ENCODE data around the gene COL26A1. TPM values are rescaled to one million over a fixed set of nuclear protein-coding genes. Genes with fewer than 3 reads are reported as not detected.
A peak's percentile ranks its signal among the peaks of the same experiment; 100 is the strongest.

The COL26A1 gene
- total RNA-seq, 6 donors from 2014 or later: 0.20 to 1.0 (median 0.30) TPM; not detected in 2

DNA sequence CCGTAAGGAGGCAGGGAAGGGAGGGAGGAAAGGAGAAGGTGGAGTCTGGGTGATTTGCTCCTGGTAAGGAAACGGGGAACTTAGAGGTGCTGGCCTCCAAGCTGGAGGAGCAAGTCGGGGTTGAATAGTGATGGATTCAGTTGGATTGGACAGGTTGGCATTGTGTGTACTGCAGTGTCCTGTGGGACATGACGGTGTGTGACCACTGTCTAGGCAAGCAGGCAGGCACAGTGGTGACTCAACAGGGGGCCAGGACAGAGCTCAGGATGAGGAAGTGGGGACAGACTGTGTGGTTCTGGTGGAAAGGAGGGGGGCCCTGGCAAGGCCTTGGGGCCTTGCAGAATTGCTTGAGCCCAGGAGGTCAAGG lies 48.8 kb downstream of the COL26A1 start:
- Histone ChIP-seq H3K27ac (no peak overlapping the region), H3K9me3 (peaks cover 0 to 9% (median 7%) of the 10 kb centered on the region in 4 donors), H3K4me1 (peaks cover 0 to 6% (median 2%) of the 10 kb centered on the region in 4 donors), H3K4me3 (no peak overlapping the region), H3K36me3 (no peaks in the 10 kb centered on the region), H3K27me3 (no peaks in the 10 kb centered on the region)
- no peak for DNase-seq
- 22 to 35% methylated on average over 4 of the region's 4 CpGs for WGBS, 2 donors
- peak; percentile 21 to 42 for ATAC-seq (ENCODE audit: low FRiP score in 2 of 2)
- TF ChIP-seq POLR2A (IDR thresholded peaks at IDR 0.05): no peak
- TF ChIP-seq, protein P1, sequence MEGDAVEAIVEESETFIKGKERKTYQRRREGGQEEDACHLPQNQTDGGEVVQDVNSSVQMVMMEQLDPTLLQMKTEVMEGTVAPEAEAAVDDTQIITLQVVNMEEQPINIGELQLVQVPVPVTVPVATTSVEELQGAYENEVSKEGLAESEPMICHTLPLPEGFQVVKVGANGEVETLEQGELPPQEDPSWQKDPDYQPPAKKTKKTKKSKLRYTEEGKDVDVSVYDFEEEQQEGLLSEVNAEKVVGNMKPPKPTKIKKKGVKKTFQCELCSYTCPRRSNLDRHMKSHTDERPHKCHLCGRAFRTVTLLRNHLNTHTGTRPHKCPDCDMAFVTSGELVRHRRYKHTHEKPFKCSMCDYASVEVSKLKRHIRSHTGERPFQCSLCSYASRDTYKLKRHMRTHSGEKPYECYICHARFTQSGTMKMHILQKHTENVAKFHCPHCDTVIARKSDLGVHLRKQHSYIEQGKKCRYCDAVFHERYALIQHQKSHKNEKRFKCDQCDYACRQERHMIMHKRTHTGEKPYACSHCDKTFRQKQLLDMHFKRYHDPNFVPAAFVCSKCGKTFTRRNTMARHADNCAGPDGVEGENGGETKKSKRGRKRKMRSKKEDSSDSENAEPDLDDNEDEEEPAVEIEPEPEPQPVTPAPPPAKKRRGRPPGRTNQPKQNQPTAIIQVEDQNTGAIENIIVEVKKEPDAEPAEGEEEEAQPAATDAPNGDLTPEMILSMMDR (IDR thresholded peaks at IDR 0.05): no peak
- TF ChIP-seq EP300 (IDR thresholded peaks at IDR 0.05): no peak

GRCh38 chr7:101412976-101413375 lies 50.3 kb downstream of the COL26A1 start:
- H3K4me1 ChIP-seq: peaks cover 0 to 6% (median 2%) of the 10 kb centered on the region in 4 donors
- ATAC-seq (ENCODE audit: low FRiP score in 2 of 2) (no peak), DNase-seq (no peak)
- TF ChIP-seq, protein P1 (IDR thresholded peaks at IDR 0.05): no peak
- no peaks in the 10 kb centered on the region for H3K36me3 ChIP-seq
- H3K27me3 ChIP-seq: no peaks in the 10 kb centered on the region
- no peak overlapping the region for H3K4me3 ChIP-seq
- WGBS, 2 donors: 71 to 73% methylated on average over 12 of the region's 12 CpGs
- peaks cover 0 to 9% (median 7%) of the 10 kb centered on the region in 4 donors for H3K9me3 ChIP-seq
- no peak overlapping the region for H3K27ac ChIP-seq

DNA sequence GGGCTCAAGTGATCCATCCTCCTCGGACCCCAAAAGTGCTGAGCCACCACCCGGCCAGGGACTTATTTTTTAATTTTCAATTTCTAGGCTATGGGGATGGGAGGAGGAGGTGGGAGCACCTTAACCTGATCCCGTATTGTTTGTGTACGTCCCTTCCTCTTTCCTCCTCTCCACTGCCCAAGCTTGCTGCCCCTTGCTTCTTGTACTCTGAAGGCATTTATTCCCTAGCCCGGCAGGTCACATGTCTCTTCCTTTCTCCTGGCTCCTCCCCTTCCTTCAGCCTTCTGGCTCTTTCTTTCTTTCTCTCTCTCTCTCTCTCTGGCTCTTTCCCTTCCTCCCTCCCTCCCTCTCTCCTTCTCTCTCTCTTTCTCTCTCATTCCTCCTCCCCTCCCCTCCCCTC lies 56.0 kb downstream of the COL26A1 start:
- H3K9me3 ChIP-seq: no peaks in the 10 kb centered on the region
- H3K4me1 ChIP-seq: no peaks in the 10 kb centered on the region
- WGBS, 2 donors: 53 to 66% methylated on average over 5 of the region's 5 CpGs
- no peak for TF ChIP-seq EP300 (IDR thresholded peaks at IDR 0.05)
- TF ChIP-seq, protein P1 (IDR thresholded peaks at IDR 0.05): no peak
- no peak overlapping the region for H3K4me3 ChIP-seq
- no peaks in the 10 kb centered on the region for H3K27me3 ChIP-seq
- DNase-seq (no peak), ATAC-seq (ENCODE audit: low FRiP score in 2 of 2) (no peak)
- no peak overlapping the region for H3K27ac ChIP-seq
- no peaks in the 10 kb centered on the region for H3K36me3 ChIP-seq

DNA sequence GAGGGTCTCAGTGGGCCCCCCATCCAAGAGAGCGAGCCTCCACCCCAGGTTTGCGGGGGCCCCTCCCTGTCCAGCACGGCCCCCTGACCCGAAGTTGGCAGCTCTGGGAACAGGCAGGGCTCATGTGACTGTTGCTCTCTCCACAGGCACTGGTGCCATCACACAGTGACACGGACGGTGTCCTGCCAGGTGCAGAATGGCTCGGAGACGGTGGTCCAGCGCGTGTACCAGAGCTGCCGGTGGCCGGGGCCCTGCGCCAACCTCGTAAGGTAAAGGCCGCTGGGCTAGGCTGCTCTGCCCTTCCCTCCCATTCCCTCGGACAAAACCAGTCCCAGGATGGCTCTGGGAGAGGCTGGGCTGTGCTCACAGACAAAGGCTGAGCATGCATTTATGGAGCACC lies 57.2 kb downstream of the COL26A1 start:
- Histone ChIP-seq H3K27me3 (no peaks in the 10 kb centered on the region), H3K9me3 (no peaks in the 10 kb centered on the region), H3K4me3 (no peak overlapping the region), H3K4me1 (no peaks in the 10 kb centered on the region), H3K27ac (no peak overlapping the region), H3K36me3 (no peaks in the 10 kb centered on the region)
- ATAC-seq (ENCODE audit: low FRiP score in 2 of 2): no peak
- TF ChIP-seq POLR2AphosphoS5 (IDR thresholded peaks at IDR 0.05) (no peak), POLR2A (IDR thresholded peaks at IDR 0.05) (no peak), EP300 (IDR thresholded peaks at IDR 0.05) (no peak)
- TF ChIP-seq, protein P1 (IDR thresholded peaks at IDR 0.05): no peak
- 90% methylated on average over 16 of the region's 16 CpGs; no CpG with 5 or more reads in 1 of the 2 donors for WGBS, 2 donors
- DNase-seq: peak in 1 of 2 donors; percentile 71

DNA sequence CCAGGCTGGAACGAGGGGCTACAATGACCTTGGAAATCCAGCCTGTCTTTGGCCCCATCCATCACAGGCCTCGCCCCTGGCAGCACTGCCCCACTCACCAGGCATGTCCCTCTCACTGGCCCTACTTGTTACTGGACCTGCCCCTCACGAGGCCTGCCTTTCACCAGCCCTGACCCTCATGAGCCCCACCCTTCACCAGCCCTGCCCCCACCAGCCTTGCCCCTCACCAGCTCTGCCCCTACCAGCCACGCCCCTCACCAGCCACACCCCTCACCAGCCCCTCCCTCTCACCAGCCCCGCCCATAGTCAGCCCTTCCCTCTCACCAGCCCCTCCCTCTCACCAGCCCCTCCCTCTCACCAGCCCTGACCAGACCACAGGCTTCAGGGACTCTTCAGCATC lies 57.8 kb downstream of the COL26A1 start:
- no peak overlapping the region for H3K27ac ChIP-seq
- H3K4me3 ChIP-seq: no peak overlapping the region
- ATAC-seq (ENCODE audit: low FRiP score in 2 of 2): no peak
- no peaks in the 10 kb centered on the region for H3K9me3 ChIP-seq
- WGBS, 2 donors: 61 to 80% methylated on average over 5 of the region's 5 CpGs
- no peaks in the 10 kb centered on the region for H3K4me1 ChIP-seq
- no peaks in the 10 kb centered on the region for H3K36me3 ChIP-seq
- no peak for TF ChIP-seq POLR2AphosphoS5 (IDR thresholded peaks at IDR 0.05)
- TF ChIP-seq, protein P1 (IDR thresholded peaks at IDR 0.05): no peak
- TF ChIP-seq EP300 (IDR thresholded peaks at IDR 0.05): no peak
- no peak for TF ChIP-seq POLR2A (IDR thresholded peaks at IDR 0.05)
- no peaks in the 10 kb centered on the region for H3K27me3 ChIP-seq
- DNase-seq: no peak
